ENCODE measurements around the gene GPR158.

GPR158 gene

DNA sequence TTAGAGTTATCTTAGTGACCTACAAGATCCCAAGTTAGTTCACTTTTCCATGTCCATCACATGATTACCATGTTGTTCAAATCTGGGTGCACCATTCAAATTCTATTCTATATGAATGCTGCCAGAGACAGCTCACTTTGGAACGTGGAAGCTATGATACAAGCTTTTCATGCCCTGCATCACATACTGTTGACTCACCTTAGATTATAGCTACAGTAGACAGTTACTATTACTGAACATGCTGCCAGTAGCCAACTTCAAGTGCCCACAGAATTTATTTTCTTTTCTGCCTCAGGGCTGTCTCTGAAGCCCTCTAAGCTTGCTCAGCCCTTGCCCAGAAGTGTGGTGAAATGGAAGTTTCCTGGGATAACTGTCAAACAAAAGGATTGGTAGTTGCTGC lies 231.1 kb downstream of the GPR158 start:
- no peak for TF ChIP-seq ZFX (IDR thresholded peaks at IDR 0.05; ENCODE audit: borderline replicate concordance)
- TF ChIP-seq, protein P1, sequence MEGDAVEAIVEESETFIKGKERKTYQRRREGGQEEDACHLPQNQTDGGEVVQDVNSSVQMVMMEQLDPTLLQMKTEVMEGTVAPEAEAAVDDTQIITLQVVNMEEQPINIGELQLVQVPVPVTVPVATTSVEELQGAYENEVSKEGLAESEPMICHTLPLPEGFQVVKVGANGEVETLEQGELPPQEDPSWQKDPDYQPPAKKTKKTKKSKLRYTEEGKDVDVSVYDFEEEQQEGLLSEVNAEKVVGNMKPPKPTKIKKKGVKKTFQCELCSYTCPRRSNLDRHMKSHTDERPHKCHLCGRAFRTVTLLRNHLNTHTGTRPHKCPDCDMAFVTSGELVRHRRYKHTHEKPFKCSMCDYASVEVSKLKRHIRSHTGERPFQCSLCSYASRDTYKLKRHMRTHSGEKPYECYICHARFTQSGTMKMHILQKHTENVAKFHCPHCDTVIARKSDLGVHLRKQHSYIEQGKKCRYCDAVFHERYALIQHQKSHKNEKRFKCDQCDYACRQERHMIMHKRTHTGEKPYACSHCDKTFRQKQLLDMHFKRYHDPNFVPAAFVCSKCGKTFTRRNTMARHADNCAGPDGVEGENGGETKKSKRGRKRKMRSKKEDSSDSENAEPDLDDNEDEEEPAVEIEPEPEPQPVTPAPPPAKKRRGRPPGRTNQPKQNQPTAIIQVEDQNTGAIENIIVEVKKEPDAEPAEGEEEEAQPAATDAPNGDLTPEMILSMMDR (IDR thresholded peaks at IDR 0.05) = no peak
- H3K27ac ChIP-seq = no peak overlapping the region

DNA sequence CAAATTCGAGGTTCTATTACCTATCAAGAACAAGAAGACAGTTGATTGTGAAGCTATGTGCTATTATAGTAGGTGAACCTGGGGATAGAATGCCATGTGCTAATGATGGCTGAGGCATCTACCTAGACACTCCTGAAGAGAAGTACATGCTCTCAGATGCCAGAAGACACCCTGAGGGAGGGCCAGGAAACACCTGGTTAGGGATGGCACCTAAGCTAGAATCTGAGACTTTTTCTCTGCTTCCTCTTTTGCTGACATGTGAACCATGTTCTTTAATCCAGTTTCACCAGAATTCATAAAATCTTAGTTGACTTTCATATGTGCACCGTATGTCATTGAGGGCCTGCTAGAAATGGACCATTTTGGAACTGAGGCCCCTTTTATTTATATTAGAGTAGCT lies 242.8 kb downstream of the GPR158 start:
- TF ChIP-seq, protein P1 (IDR thresholded peaks at IDR 0.05) = no peak
- no peak for TF ChIP-seq ZFX (IDR thresholded peaks at IDR 0.05; ENCODE audit: borderline replicate concordance)
- H3K27ac ChIP-seq = no peak overlapping the region

DNA sequence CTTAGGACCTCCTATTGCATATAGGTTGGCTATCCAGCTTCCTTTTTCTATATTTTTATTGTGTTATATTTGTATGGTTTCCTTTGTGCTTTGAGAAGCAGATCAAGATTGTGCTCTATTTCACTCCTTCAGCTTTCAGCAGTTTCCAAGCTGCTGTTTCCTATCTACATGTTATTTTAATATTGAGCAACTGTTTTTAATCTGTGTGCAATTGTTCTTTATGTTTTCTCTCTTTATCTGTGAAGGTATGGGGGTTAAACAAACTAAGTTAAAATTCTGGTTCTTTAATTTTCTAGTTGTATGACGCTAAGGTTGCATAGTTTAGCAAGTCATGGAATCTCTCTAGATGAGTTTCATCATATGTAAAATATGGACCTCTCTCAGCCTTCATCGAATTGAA lies 251.0 kb downstream of the GPR158 start:
- H3K27ac ChIP-seq = no peak overlapping the region
- no peak for TF ChIP-seq ZFX (IDR thresholded peaks at IDR 0.05; ENCODE audit: borderline replicate concordance)
- TF ChIP-seq, protein P1 (IDR thresholded peaks at IDR 0.05) = no peak

DNA sequence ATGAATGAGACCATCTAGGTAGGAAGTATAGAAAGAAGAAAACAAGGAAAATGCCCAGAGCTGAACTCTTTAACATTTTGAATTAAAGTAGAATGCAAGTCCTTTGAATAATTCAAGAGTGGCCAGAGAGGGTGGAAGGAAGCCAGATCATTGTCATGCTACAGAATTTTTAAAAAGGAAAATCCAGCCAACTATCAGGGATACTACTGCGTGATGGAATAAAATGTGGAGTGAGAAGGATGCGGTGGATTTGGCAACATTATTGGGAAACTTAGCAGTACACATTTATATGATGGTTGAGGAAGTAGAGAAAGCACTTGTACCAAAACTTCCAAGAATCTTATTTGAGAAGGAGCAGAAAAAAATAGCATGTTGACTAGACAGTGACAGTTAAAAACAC lies 261.6 kb downstream of the GPR158 start:
- TF ChIP-seq, protein P1 (IDR thresholded peaks at IDR 0.05) = no peak
- no peak overlapping the region for H3K27ac ChIP-seq

DNA sequence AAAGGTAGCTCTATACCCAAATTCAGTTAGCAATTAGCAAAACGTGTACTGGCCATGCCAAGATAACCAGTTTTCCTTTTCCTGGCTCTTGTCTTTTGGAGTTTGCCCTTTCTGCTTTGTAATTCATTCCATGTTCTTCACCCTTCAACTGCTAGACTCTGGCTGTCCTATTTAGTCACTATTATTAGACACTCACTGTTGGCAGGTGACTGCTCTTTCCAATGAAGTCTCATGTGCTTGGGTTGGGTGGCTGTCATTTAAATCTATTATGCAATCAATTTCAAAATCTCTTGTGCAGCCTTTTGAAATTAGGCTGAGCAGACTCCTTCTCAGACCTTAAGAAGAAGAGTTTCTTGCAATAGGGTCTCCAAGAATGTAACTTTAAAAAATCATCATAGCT lies 266.5 kb downstream of the GPR158 start:
- no peak for TF ChIP-seq ZFX (IDR thresholded peaks at IDR 0.05; ENCODE audit: borderline replicate concordance)
- no peak overlapping the region for H3K27ac ChIP-seq

DNA sequence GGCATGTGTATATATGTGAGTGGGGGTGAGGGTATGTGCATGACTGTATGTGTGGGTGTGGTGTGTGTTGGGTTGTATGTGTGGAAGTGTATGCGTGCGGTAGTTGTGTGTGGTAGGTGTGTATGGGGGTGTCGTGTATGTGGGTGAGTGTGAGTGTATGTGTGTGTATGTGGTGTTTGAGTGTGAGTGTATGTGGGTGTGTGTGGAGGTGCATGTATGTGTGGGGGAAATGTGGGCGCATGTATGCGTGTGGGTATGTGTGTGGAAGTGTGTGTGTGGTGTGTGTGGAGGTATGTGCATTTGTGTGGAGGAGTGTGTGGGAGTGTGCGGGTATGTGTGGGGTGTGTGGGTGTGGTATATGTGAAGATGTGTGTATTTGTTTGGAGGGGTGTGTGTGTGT lies 269.5 kb downstream of the GPR158 start:
- H3K27ac ChIP-seq = no peak overlapping the region
- no peak for TF ChIP-seq ZFX (IDR thresholded peaks at IDR 0.05; ENCODE audit: borderline replicate concordance)
- TF ChIP-seq, protein P1 (IDR thresholded peaks at IDR 0.05) = no peak

DNA sequence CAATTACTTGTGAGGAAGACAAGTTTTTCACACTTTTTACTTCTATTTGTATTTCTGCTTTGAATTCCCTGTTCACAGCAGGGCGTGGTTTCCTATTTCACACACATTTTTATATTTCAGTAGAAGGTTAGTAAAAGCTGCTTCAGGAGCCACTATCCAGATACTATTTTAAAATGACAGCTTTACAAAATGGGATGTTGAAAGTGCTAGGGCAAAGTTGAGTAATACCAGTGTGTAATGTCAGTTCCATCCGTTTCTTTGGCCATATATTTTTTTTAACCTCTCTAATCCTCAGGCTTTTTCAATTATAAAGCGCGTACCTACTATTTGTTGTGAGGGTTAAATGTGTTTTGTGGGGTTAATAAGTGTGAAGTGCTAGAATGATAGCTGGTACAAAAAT lies 276.6 kb downstream of the GPR158 start:
- TF ChIP-seq, protein P1 (IDR thresholded peaks at IDR 0.05) = no peak
- TF ChIP-seq ZFX (IDR thresholded peaks at IDR 0.05; ENCODE audit: borderline replicate concordance) = no peak

DNA sequence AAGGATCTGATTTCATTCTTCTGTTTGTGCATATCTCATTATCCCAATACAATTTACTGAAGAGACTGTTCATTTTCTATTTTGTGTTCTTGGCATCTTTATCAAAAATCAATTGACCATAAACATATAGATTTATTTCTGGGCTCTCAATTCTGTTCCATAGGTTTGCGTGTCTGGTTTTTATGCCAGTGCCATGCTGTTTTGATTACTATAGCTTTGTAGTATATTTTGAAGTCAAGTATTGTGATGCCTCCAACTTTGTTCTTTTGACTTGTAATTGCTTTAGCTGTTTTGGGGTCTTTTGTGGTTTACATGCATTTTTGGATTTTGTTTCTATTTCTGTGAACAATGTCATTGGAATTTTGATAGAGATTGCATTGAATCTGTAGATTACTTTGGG lies 278.8 kb downstream of the GPR158 start:
- TF ChIP-seq, protein P1 (IDR thresholded peaks at IDR 0.05) = no peak
- TF ChIP-seq ZFX (IDR thresholded peaks at IDR 0.05; ENCODE audit: borderline replicate concordance) = no peak
- no peak overlapping the region for H3K27ac ChIP-seq

More for the DNA sequence above, 276.6 kb downstream of the GPR158 start:
- no peak overlapping the region for H3K27ac ChIP-seq
